Stimulated activated CD4-positive, alpha-beta T cell treated with anti-CD3 and anti-CD28 coated beads, Interleukin-12 subunit alpha, Interleukin-12 subunit beta, amount 100 ng/mL, for 48 hours (primary cell): Measurements from ENCODE around the gene GORAB.

Source experiments
- DNase-seq, 3 donors: peaks; one replicate each; pipeline ENCODE4 v3.0.0-alpha.2; 2020; ENCODE audit warnings: low read depth in 2 of 3, low spot score in 1 of 3

Gene GORAB, protein sequence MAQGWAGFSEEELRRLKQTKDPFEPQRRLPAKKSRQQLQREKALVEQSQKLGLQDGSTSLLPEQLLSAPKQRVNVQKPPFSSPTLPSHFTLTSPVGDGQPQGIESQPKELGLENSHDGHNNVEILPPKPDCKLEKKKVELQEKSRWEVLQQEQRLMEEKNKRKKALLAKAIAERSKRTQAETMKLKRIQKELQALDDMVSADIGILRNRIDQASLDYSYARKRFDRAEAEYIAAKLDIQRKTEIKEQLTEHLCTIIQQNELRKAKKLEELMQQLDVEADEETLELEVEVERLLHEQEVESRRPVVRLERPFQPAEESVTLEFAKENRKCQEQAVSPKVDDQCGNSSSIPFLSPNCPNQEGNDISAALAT

DNA sequence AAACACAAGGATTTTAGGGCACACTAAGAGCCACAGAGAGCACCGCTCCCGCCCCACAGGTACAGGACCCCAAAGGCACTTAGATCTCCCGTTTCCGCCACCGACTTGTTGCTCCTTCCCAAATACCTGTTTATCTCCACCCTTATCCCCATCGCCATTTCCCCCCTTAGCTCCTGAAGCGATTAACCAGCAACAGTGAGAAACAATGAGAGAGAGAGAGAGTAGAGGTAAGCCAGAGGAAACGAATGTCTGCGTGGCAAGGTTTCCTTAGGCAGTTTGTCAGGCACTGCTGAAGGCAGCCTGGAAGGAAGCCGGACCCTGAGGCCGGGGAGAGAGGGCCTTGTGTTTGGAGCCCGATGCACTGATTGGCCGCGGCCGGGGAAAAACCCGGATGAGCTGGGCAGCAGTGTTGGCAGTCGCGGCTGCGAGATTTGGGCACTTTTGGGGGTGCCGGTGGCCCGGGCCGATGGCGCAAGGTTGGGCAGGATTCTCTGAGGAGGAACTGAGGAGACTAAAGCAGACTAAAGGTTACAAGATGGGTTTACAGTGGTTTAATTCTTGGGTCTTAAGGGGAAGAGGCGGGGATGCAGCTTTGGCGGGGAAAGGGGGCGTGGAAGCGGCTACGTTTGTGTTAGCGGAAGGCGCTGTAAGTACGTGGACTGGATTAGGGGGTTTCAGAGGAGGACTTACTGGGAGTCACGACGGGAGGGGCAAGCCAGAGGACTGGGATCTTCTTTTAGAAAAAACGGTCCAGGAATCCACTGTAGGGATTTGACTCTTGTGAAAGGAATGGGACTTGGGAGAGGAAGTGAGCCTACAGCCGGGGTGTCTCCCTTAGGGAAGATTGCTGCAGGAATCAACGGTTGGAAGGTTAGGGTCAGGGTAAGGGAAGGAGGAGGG, at the start of gene GORAB:
GORAB (plus strand) TSS at position 409 of the 900 bp plus-strand sequence; CDS start at position 467, 58 bp downstream.
- DNase-seq, result peak; percentile 61 to 84 (median 79)

- DNase-seq, result no peak
Measured at GRCh38 chr1:170483051-170483450, 48.9 kb upstream of the GORAB start.

- no peak for DNase-seq
Measured at GRCh38 chr1:170487503-170487902, 44.5 kb upstream of the GORAB start.

DNA sequence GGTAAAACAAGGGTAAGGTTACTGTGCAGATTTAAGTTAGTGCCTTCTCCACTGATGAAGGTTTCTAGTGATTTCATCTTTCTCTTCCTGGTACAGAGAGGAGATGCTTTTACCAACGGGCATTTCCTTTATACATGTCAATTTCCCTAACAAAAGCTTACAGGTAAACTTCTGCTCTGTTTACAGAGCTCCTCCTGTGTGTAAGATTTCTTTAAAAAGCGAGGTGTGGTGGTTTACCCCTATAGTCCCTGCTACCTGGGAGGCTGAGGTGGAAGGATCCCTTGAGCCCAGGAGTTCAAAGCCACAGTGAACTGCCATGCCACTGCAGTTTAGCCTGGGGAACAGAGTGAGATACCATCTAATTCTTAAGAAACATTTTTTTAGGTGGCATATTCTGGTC, 40.7 kb upstream of the GORAB start:
- DNase-seq, result no peak

GRCh38 chr1:170494369-170494768, 37.6 kb upstream of the GORAB start:
- no peak for DNase-seq

GRCh38 chr1:170495006-170495405, 37.0 kb upstream of the GORAB start:
- no peak for DNase-seq

- DNase-seq, result no peak
Measured at GRCh38 chr1:170498876-170499275, 33.1 kb upstream of the GORAB start.

DNA sequence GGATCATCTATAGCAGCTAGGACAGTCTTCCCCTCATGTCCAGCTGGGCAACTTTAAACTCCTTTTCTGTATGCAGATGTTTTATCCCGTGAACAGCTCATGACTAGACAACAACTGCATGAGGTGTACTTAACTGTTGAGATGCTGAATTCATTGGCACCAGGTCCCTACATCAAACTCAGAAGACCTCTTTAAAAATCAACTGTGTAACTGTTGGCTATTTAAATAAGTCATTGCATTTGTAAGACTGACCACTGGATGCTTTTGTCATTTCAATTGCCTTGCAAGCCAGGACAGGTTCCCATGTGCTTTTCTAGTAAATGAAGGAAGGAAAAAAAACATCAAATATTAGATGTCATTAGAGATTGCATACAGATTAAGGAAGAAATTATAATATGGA, 28.3 kb upstream of the GORAB start:
- DNase-seq, result no peak

- no peak for DNase-seq
Measured at GRCh38 chr1:170510163-170510562, 21.8 kb upstream of the GORAB start.

DNA sequence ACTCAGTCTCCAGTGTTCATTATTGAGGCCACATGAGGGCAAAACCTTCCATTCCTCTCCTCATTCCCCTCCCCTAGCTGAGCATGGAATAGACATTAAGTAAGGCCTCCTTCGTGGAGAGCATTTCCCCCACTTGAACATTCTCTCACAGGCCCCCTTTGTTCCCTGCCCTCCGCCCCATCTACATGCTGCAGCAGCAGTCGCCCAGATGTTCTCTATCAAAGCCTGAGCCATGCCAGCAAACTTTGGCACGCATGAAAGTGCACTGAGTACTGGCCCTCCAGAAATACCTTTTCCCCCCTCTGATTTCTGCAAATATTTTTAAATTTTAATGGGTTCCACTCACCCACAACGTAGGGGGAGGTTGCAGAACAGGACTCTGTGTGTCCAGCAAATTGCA, 20.9 kb upstream of the GORAB start:
- DNase-seq, result no peak

DNA sequence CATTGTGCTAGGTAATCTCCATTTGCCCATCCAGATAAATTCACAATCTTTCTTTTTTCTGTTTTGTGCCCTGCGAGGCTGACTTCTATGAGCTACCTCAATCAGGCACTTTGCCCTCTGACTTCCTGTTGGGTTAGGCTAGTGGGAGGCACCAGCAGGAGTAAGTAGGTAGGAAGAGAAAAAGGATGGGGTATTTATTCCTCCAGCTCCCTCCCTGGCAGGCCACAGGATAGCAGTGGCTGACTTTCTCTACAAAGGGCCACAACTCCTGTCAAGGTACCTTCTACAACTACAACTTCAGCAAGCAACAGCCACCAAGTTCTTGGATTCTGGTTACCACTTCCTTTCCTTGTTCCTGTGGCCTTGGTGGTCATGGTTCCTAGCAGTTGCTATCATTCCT, 18.8 kb upstream of the GORAB start:
- no peak for DNase-seq

- DNase-seq, result no peak
Measured at GRCh38 chr1:170518185-170518834, 13.7 kb upstream of the GORAB start.

DNA sequence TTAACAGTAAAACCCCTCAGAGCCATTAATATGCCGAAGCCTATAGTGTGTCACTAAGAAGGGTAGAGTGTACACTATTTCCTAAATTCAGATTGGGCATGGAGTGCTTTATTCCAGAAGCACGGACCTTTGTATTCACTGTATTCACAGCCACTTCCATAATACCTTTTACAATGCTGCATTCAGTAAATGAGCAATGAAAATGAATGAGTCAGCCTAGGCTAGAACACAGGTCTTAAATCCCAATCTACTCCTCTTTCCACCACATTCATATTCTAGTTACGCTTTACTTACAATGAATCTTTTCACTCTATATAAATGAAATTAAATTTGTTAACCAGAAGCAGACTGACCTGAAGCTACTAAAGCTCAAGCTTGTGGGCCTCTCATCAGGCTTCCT, 13.0 kb upstream of the GORAB start:
- no peak for DNase-seq

DNA sequence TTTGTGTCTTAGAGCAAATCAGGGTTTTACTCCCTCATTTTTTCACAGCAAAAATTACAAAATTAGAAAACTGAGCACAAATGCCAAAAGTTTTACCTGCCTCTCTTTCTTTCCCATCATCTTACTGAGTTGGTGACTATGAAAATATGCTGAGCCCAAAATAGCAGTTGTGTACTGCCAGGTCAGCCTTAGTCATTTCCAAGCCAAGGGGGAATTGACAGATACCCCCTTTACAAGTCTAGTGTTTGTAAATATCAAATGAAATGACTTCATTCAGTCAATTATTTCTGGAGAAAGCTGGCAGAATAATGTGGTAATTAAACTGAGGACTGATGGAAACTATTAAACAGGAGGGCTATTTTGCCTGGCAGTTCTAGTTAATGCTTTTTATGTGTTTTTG, 11.4 kb upstream of the GORAB start:
- DNase-seq, result no peak

GRCh38 chr1:170521818-170522217, 10.1 kb upstream of the GORAB start:
- DNase-seq, result no peak

DNA sequence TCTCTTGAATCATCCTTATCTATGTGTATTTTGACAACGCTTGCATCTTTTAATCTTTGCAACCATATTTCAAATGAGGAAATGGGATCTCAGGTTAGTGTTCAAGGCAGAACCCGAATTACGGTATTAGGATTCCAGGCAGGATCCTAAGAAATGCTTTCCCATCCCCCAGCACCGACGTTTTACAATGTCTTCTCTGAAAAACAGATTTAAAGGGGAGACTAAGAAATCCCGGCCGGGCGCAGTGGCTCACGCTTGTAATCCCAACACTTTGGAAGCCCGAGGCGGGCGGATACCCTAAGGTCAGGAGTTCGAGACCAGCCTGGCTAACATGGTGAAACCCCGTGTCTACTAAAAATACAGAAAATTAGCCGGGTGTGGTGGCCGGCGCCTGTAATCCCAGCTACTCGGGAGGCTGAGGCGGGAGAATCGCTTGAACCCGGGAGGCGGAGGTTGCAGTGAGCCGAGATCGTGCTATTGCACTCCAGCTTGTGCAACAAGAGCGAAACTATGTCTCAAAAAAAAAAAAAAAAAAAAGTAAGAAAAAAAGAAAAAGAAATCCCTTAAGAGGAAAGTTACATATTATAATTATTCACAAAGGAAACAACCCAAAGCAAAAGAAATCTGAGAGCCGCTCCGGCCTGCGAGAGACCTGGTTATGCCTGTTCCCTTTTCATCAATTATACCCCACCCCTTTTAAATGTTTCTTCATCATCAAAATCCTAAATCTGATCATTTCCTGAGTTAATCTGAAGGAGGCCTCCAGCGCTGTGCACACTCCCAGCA, 801 bp upstream of the GORAB start:
- no peak for DNase-seq

GRCh38 chr1:170533298-170533697, 1.3 kb downstream of the GORAB start:
- DNase-seq, result no peak

GRCh38 chr1:170534626-170535147, 2.7 kb downstream of the GORAB start:
- no peak for DNase-seq

DNA sequence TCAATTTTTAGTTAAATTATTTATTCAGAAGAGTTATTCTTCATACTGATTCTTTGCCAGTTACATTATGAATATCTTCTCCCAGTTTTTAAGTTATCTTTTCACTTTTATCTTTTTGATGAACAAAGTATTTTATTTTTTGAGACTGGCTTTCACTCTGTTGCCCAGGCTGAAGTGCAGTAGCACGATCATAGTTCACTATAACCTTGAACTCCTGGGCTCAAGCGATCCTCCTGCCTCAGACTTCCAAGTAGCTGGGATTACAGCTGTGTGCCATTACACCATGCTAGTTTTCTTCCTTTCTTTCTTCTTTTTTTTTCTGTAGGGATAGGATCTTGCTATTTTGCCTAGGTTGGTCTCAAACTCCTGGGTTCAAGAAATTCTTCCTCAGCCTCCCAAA, 3.5 kb downstream of the GORAB start:
- no peak for DNase-seq

- DNase-seq, result no peak
Measured at GRCh38 chr1:170536924-170537551, 5.1 kb downstream of the GORAB start.
